Neuronal stem cell (in vitro differentiated cells): Measurements from ENCODE around the gene NPHP1.
A peak's percentile ranks its signal among the peaks of the same experiment; 100 is the strongest.
"Not testable (repeated sequence)": the region's sequence is repeated elsewhere in the genome, so short reads cannot be mapped to it uniquely, and the experiment has no call there.

Experiments
- DNase-seq: peaks from one replicate; pipeline ENCODE4 v3.0.0-alpha.2; 2013; ENCODE audit warnings: low spot score
- H2AFZ ChIP-seq: one replicate; pipeline ENCODE4 v1.6.1; 2013; ENCODE audit warnings: mild to moderate bottlenecking, low read length, inconsistent platforms
- H2AK5ac ChIP-seq: 2 replicates; pipeline ENCODE4 v1.6.1; 2013; ENCODE audit warnings: low read depth, mild to moderate bottlenecking, inconsistent platforms, low read length, moderate library complexity, mixed read lengths
- H2BK120ac ChIP-seq: 2 replicates; pipeline ENCODE4 v1.6.1; 2013; ENCODE audit warnings: low read depth, mild to moderate bottlenecking, inconsistent platforms, low read length, moderate library complexity, mixed read lengths
- H2BK12ac ChIP-seq: one replicate; pipeline ENCODE4 v1.6.1; 2013; ENCODE audit warnings: low read length, inconsistent platforms
- H2BK15ac ChIP-seq: 2 replicates; pipeline ENCODE4 v1.6.1; 2013; ENCODE audit warnings: mild to moderate bottlenecking, low read length, inconsistent platforms, mixed read lengths
- H2BK5ac ChIP-seq: one replicate; pipeline ENCODE4 v1.6.1; 2013; ENCODE audit warnings: inconsistent platforms, mild to moderate bottlenecking, low read length, moderate library complexity
- H3K14ac ChIP-seq: one replicate; pipeline ENCODE4 v1.6.1; 2013; ENCODE audit warnings: low read length, inconsistent platforms
- H3K18ac ChIP-seq: 2 replicates; pipeline ENCODE4 v1.6.1; 2013; ENCODE audit warnings: low read length, inconsistent platforms
- H3K23ac ChIP-seq: 2 replicates; pipeline ENCODE4 v1.6.1; 2013; ENCODE audit warnings: low read depth, mild to moderate bottlenecking, mixed read lengths, low read length, inconsistent platforms; ENCODE audit not compliant: poor library complexity
- H3K27ac ChIP-seq: replicated peaks from 3 replicates; pipeline ENCODE4 v1.5.1; 2013; ENCODE audit warnings: low read length, inconsistent platforms
- H3K27me3 ChIP-seq, 3 experiments: 2 replicates each; pipeline ENCODE4 v1.6.1; 2013; ENCODE audit warnings: low read length in 3 of 3, mild to moderate bottlenecking in 2 of 3, inconsistent platforms in 1 of 3, low read depth in 1 of 3, mixed read lengths in 1 of 3, moderate library complexity in 1 of 3; ENCODE audit not compliant: control insufficient read depth in 3 of 3, insufficient read depth in 3 of 3
- H3K36me3 ChIP-seq, 2 donors: replicated peaks in 1 of 2; 2 replicates each; pipeline ENCODE4 v1.6.1; 2013; ENCODE audit warnings: low read length in 2 of 2; ENCODE audit not compliant: control insufficient read depth in 2 of 2, insufficient read depth in 2 of 2
- H3K4ac ChIP-seq: 2 replicates; pipeline ENCODE4 v1.6.1; 2013; ENCODE audit warnings: inconsistent platforms, mild to moderate bottlenecking, low read length, moderate library complexity
- H3K4me1 ChIP-seq, 2 donors: 1 replicate in 1 of 2; 2 replicates in 1 of 2; pipeline ENCODE4 v1.6.1; 2013; ENCODE audit warnings: low read length in 2 of 2, low read depth in 1 of 2; ENCODE audit not compliant: control insufficient read depth in 2 of 2, insufficient read depth in 1 of 2
- H3K4me2 ChIP-seq: one replicate; pipeline ENCODE4 v1.6.1; 2013; ENCODE audit warnings: mild to moderate bottlenecking, low read length, inconsistent platforms; ENCODE audit not compliant: insufficient read depth, poor library complexity, severe bottlenecking
- H3K4me3 ChIP-seq, 2 donors: 2 replicates each; pipeline ENCODE4 v1.5.1; 2013; ENCODE audit warnings: low read length in 2 of 2, mild to moderate bottlenecking in 2 of 2, inconsistent platforms in 1 of 2, moderate library complexity in 1 of 2
- H3K79me1 ChIP-seq: one replicate; pipeline ENCODE4 v1.6.1; 2013; ENCODE audit warnings: low read depth, mild to moderate bottlenecking, inconsistent platforms, low read length, moderate library complexity
- H3K9ac ChIP-seq: one replicate; pipeline ENCODE4 v1.6.1; 2013; ENCODE audit warnings: mild to moderate bottlenecking, low read depth, low read length, inconsistent platforms; ENCODE audit not compliant: poor library complexity
- H3K9me3 ChIP-seq, 2 donors: replicated peaks in 1 of 2; 2 replicates each; pipeline versions ENCODE3 to v1.6.1; 2013; ENCODE audit warnings: low read length in 2 of 2, mild to moderate bottlenecking in 2 of 2, inconsistent platforms in 1 of 2, low read depth in 1 of 2, mixed read lengths in 1 of 2, moderate library complexity in 1 of 2; ENCODE audit not compliant: control insufficient read depth in 2 of 2, insufficient read depth in 1 of 2
- H4K8ac ChIP-seq: one replicate; pipeline ENCODE4 v1.6.1; 2013; ENCODE audit warnings: low read depth, mild to moderate bottlenecking, inconsistent platforms, low read length, moderate library complexity
- H4K91ac ChIP-seq: one replicate; pipeline ENCODE4 v1.6.1; 2013; ENCODE audit warnings: low read length, low read depth, mild to moderate bottlenecking, inconsistent platforms; ENCODE audit not compliant: poor library complexity
- WGBS, 2 donors: extraction: QIAGEN DNeasy Blood & Tissue Kit; methylation state at CpG; one replicate each; pipeline ENCODE4 v1.1.7; 2013; ENCODE audit warnings: missing lambda C conversion rate in 2 of 2, mixed read lengths in 1 of 2; ENCODE audit not compliant: insufficient read length in 2 of 2, insufficient replicate concordance in 1 of 2; ENCODE audit errors: extremely low coverage in 2 of 2; 5-methylcytosine and 5-hydroxymethylcytosine counted together

The NPHP1 gene

GRCh38 chr2:110101280-110101844 lies 103.5 kb downstream of the NPHP1 start:
- Histone ChIP-seq H3K4me3 (no peak overlapping the region), H2BK12ac (no peak overlapping the region), H3K4ac (no peak overlapping the region), H3K4me1 (peaks cover 0 to 1% of the 10 kb centered on the region in 2 donors), H2BK120ac (no peak overlapping the region), H4K91ac (no peak overlapping the region), H3K36me3 (no peaks in the 10 kb centered on the region), H3K79me1 (no peaks in the 10 kb centered on the region), H3K4me2 (no peak overlapping the region), H3K27ac (no peak overlapping the region), H3K9ac (no peak overlapping the region), H3K27me3 (peaks cover 0 to 4% (median 0%) of the 10 kb centered on the region in 3 experiments), H2BK15ac (no peak overlapping the region), H3K14ac (peak overlapping the region; percentile 89), H3K9me3 (no peaks in the 10 kb centered on the region), H3K18ac (peak overlapping the region; percentile 44), H2AFZ (peak overlapping the region; percentile 64), H3K23ac (no peak overlapping the region), H2AK5ac (peak overlapping the region; percentile 46), H4K8ac (no peak overlapping the region), H2BK5ac (no peak overlapping the region)
- no CpG with 5 or more reads among the region's 11 CpGs for WGBS, 2 donors
- no peak for DNase-seq

DNA sequence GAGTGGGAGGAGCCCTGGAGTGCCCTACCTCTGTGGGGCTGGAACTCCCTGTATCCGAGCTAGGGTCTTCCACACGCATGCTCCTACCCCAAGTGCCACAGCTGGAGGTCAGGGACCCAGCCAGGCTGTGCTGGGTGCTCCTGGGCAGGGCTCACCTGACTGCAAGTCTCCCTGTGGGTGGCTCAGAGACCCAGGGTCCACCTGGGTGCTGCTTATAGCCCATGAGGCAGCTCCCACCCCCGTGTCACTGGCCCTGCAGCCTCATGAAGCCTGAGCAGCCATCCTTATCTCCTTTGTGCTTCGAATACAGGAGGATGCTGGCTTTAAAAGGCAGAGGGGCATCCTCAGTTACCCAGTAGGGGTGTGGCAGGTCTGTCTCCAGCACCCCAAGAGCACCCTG lies 103.9 kb downstream of the NPHP1 start:
- H3K4me3 ChIP-seq, H3K4ac ChIP-seq, H3K36me3 ChIP-seq, H2BK5ac ChIP-seq, H3K9me3 ChIP-seq, H3K27ac ChIP-seq, H3K79me1 ChIP-seq, H3K4me2 ChIP-seq, H2AK5ac ChIP-seq, H3K9ac ChIP-seq, H2BK15ac ChIP-seq, H3K4me1 ChIP-seq, H2BK12ac ChIP-seq, H4K8ac ChIP-seq, H4K91ac ChIP-seq, DNase-seq, H2BK120ac ChIP-seq, H3K27me3 ChIP-seq: not testable (repeated sequence)
- H2AFZ ChIP-seq, result peak overlapping the region; percentile 64
- peak overlapping the region; percentile 55 for H3K23ac ChIP-seq
- peak overlapping the region; percentile 31 for H3K14ac ChIP-seq
- peak overlapping the region; percentile 71 for H3K18ac ChIP-seq
- no CpG with 5 or more reads among the region's 4 CpGs for WGBS, 2 donors

- no peak overlapping the region for H2AFZ ChIP-seq
- H3K9ac ChIP-seq, result no peak overlapping the region
- no peak overlapping the region for H2BK12ac ChIP-seq
- H3K27me3 ChIP-seq, result peaks cover 0 to 4% (median 0%) of the 10 kb centered on the region in 3 experiments
- no peak overlapping the region for H3K27ac ChIP-seq
- no peaks in the 10 kb centered on the region for H3K9me3 ChIP-seq
- no peak overlapping the region for H3K23ac ChIP-seq
- H2AK5ac ChIP-seq, result no peak overlapping the region
- no peak overlapping the region for H3K18ac ChIP-seq
- peaks cover 0 to 1% of the 10 kb centered on the region in 2 donors for H3K4me1 ChIP-seq
- WGBS, 2 donors, result no CpG with 5 or more reads among the region's 8 CpGs
- H3K4ac ChIP-seq, result no peak overlapping the region
- H3K36me3 ChIP-seq, result no peaks in the 10 kb centered on the region
- no peak overlapping the region for H3K14ac ChIP-seq
- no peak overlapping the region for H4K8ac ChIP-seq
- no peak overlapping the region for H2BK120ac ChIP-seq
- no peak overlapping the region for H2BK15ac ChIP-seq
- DNase-seq, result no peak
- no peak overlapping the region for H4K91ac ChIP-seq
- H3K4me2 ChIP-seq, result no peak overlapping the region
- no peak overlapping the region for H3K4me3 ChIP-seq
- H2BK5ac ChIP-seq, result no peak overlapping the region
- H3K79me1 ChIP-seq, result no peaks in the 10 kb centered on the region
These were observed 104.3 kb downstream of the NPHP1 start for GRCh38 chr2:110100480-110100879.

DNA sequence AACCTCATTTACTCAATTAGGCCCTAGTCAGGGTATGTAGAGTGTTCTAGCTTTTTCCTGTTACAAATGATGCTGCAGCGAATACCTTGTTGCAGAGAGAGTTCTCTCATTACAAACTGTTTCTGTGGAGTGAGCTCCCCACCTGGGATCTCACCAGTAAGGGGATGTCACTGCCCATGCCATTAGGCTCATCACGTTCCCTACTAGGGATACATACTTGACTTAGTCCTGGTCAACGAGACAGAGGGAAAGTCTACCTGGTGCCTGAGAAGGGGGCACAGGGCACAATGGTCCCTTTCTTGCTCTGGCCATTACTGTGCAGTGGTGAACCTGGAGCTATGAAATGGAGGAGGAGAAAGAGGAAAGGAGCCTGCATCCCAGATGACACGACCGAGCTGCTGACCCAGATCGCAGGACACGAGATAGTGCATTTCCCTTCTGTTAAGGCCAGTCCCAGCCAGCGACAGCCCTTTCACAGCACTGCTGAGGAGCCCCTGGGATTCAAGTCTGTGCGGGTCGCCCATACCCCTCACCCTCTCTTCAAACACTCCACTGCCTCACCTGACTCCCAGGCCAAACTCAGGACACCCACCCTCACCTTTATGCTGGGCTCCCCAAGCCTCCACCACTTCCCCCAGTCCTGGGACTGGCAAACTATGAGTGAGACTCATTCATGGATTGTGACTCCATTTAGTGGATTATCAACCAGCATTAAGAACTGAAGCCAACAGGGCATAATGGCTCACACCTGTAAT lies 105.2 kb downstream of the NPHP1 start:
- WGBS, 2 donors, result no CpG with 5 or more reads among the region's 10 CpGs
- Histone ChIP-seq H4K91ac (no peak overlapping the region), H3K36me3 (no peaks in the 10 kb centered on the region), H3K9ac (no peak overlapping the region), H3K4me3 (no peak overlapping the region), H2AK5ac (no peak overlapping the region), H2BK15ac (no peak overlapping the region), H3K4me1 (peaks cover 0 to 1% of the 10 kb centered on the region in 2 donors), H3K4me2 (no peak overlapping the region), H3K4ac (no peak overlapping the region), H3K27me3 (no peaks in the 10 kb centered on the region), H3K23ac (no peak overlapping the region), H3K27ac (no peak overlapping the region), H2AFZ (no peak overlapping the region), H4K8ac (no peak overlapping the region), H3K9me3 (no peaks in the 10 kb centered on the region), H3K79me1 (no peaks in the 10 kb centered on the region), H2BK5ac (no peak overlapping the region), H3K18ac (no peak overlapping the region), H2BK120ac (no peak overlapping the region), H2BK12ac (no peak overlapping the region), H3K14ac (no peak overlapping the region)
- DNase-seq, result no peak
